SJSA1 (cell line): ENCODE data around the gene FBXL3. TPM values are rescaled to one million over a fixed set of nuclear protein-coding genes. Genes with fewer than 3 reads are reported as not detected.
A peak's percentile ranks its signal among the peaks of the same experiment; 100 is the strongest.

Experiments
- DNase-seq, 2 experiments: peaks; one replicate each; pipeline ENCODE4 v3.0.0-alpha.2; 2015 to 2020; ENCODE audit warnings: low spot score in 2 of 2, low read depth in 1 of 2
- H3K27ac ChIP-seq: fragments of 250-450 bp; sonication (Bioruptor Pico); 2 replicates; pipeline ENCODE4 v1.5.1; 2020; ENCODE audit warnings: mild to moderate bottlenecking, moderate library complexity
- H3K27me3 ChIP-seq: fragments of 250-450 bp; sonication (Bioruptor Pico); replicated peaks from 2 replicates; pipeline ENCODE4 v1.5.1; 2020; ENCODE audit warnings: mild to moderate bottlenecking, moderate library complexity
- H3K36me3 ChIP-seq: fragments of 250-450 bp; sonication (Bioruptor Pico); 2 replicates; pipeline ENCODE4 v1.5.1; 2020; ENCODE audit warnings: mild to moderate bottlenecking
- H3K4me1 ChIP-seq: fragments of 250-450 bp; sonication (Bioruptor Pico); replicated peaks from 2 replicates; pipeline ENCODE4 v1.6.1; 2021; ENCODE audit warnings: mild to moderate bottlenecking
- H3K4me3 ChIP-seq: fragments of 250-450 bp; sonication (Bioruptor Pico); 2 replicates; pipeline ENCODE4 v1.5.1; 2020; ENCODE audit warnings: mild to moderate bottlenecking
- H3K9me3 ChIP-seq: fragments of 250-450 bp; sonication (Bioruptor Pico); replicated peaks from 2 replicates; pipeline ENCODE4 v1.5.1; 2020; ENCODE audit warnings: mild to moderate bottlenecking
- total RNA-seq: library from RNA; depleted of rRNA; stranded (reverse); fragments of >200 nt; shearing (Covaris generic); gene quantifications from 2 replicates; pipeline ENCODE4 v1.2.3, GENCODE V29; 2014

FBXL3 gene
- total RNA-seq, 1 experiment from 2014 or later = 38.3 TPM

GRCh38 chr13:76991796-76992547 is 35.0 kb downstream of the FBXL3 start, which contains the start of gene CLN5:
Gene CLN5 (plus strand): TSS chr13:76992081. CDS start chr13:76992099, 18 bp downstream.
- Histone ChIP-seq H3K27ac (peak within 1 kb of the TSS; percentile 37), H3K27me3 (no peaks in the 10 kb centered on the region), H3K36me3 (peaks cover 10% of the 10 kb centered on the region; the same call in 1 of the 2 replicates), H3K4me1 (peaks cover 6% of the 10 kb centered on the region), H3K9me3 (no peaks in the 10 kb centered on the region), H3K4me3 (peak within 1 kb of the TSS; percentile 58)
- DNase-seq = peak; percentile 72 to 89

- Histone ChIP-seq H3K9me3 (no peaks in the 10 kb centered on the region), H3K4me3 (peak overlapping the region; percentile 58), H3K27me3 (no peaks in the 10 kb centered on the region), H3K27ac (no peak overlapping the region), H3K36me3 (peaks cover 4% of the 10 kb centered on the region; the same call in 1 of the 2 replicates), H3K4me1 (peaks cover 6% of the 10 kb centered on the region)
- DNase-seq = no peak
Observed at GRCh38 chr13:76991432-76991795, 35.5 kb downstream of the FBXL3 start.

GRCh38 chr13:76983676-76984075 is 43.3 kb downstream of the FBXL3 start:
- Histone ChIP-seq H3K27me3 (peaks cover 5% of the 10 kb centered on the region; the same call in 1 of the 2 replicates), H3K9me3 (no peaks in the 10 kb centered on the region), H3K4me3 (no peak overlapping the region), H3K4me1 (peaks cover 4% of the 10 kb centered on the region), H3K27ac (no peak overlapping the region), H3K36me3 (no peaks in the 10 kb centered on the region)
- no peak for DNase-seq

DNA sequence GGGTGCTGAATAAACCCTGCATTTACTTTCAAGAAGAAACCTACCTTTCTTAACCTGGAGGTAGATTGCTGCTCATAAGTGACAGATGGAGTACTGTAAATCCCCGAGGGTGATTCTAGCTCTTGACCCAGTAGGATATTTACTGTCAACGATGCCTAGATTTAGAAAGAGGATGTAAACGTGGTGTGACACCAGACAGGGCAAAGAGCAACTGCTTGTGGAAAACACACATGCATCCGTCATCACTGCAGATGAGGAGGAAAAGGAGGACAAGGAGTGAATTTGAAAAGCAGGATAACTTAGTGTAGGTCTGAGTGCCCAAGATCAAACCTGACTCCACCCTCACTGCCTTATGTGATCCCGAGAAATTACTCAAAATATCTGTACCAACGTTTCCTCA is 44.9 kb downstream of the FBXL3 start:
- no peak for DNase-seq
- H3K4me3 ChIP-seq = no peak overlapping the region
- H3K36me3 ChIP-seq = no peaks in the 10 kb centered on the region
- no peaks in the 10 kb centered on the region for H3K9me3 ChIP-seq
- H3K4me1 ChIP-seq = peaks cover 4% of the 10 kb centered on the region
- peaks cover 5% of the 10 kb centered on the region; the same call in 1 of the 2 replicates for H3K27me3 ChIP-seq
- no peak overlapping the region for H3K27ac ChIP-seq

DNA sequence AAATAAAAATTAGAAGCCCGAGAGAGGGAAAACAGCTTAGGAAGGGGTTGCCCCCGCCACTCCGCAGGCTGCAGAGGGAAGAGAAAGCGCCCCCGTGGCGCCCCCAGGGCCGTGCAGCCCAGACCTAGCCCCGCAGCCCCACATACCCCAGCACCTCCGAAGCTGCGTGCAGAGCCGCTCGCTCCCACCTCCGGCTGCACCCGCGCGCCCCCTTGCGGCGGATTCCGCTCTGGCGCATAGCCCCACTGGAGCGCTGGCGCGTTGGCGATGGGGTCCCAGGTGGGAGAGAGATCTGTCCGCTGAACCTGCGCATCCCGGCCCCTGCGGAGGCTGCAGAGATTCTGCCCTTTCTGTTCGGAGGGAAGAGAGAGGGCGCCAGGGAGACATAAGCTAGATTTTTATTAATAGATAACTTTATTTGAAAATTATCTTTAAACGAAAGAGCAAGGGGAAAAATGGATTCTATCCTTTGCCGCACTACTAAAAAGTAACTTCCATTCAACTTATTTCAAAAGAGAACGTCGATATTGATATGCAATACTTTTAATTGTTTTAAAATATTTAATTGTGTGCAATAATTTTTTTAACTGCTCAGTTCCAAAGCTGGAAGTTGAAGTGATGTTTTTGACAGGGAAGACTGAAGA is 46.8 kb downstream of the FBXL3 start:
- no peaks in the 10 kb centered on the region for H3K36me3 ChIP-seq
- peaks cover 4% of the 10 kb centered on the region for H3K4me1 ChIP-seq
- H3K27me3 ChIP-seq = peaks cover 5% of the 10 kb centered on the region; the same call in 1 of the 2 replicates
- H3K9me3 ChIP-seq = no peaks in the 10 kb centered on the region
- H3K4me3 ChIP-seq = no peak overlapping the region
- H3K27ac ChIP-seq = no peak overlapping the region
- peak; percentile 35 to 62 for DNase-seq

DNA sequence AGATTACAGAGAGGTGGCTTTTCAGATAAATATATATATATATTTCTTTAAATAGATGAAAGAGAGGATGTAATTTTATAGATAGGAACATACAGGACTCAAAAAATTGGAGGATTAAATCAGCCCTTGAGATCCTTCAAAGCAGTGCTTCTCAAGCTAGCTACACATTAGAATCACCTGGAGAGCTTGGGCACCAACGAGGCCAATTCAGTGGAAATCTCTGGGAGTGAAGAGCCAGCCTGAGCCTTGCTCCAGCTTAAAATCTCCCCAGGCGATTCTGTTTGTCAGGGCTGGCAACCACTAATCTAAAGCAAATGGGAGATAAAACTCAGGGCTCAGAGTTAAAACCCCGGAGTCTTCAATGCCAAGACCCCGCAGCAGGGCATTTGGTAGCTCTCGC is 50.0 kb downstream of the FBXL3 start:
- Histone ChIP-seq H3K27ac (no peak overlapping the region), H3K27me3 (peaks cover 5% of the 10 kb centered on the region; the same call in 1 of the 2 replicates), H3K4me1 (peaks cover 4% of the 10 kb centered on the region), H3K9me3 (no peaks in the 10 kb centered on the region), H3K36me3 (no peaks in the 10 kb centered on the region), H3K4me3 (no peak overlapping the region)
- no peak for DNase-seq

GRCh38 chr13:76976490-76976889 is 50.5 kb downstream of the FBXL3 start:
- Histone ChIP-seq H3K9me3 (no peaks in the 10 kb centered on the region), H3K27me3 (peaks cover 5% of the 10 kb centered on the region; the same call in 1 of the 2 replicates), H3K4me3 (no peak overlapping the region), H3K27ac (no peak overlapping the region), H3K36me3 (no peaks in the 10 kb centered on the region), H3K4me1 (peaks cover 4% of the 10 kb centered on the region)
- DNase-seq = no peak

- H3K36me3 ChIP-seq = no peaks in the 10 kb centered on the region
- H3K27ac ChIP-seq = no peak overlapping the region
- H3K4me1 ChIP-seq = peaks cover 4% of the 10 kb centered on the region
- H3K4me3 ChIP-seq = no peak overlapping the region
- no peaks in the 10 kb centered on the region for H3K9me3 ChIP-seq
- peaks cover 5% of the 10 kb centered on the region; the same call in 1 of the 2 replicates for H3K27me3 ChIP-seq
- DNase-seq = no peak
Observed at GRCh38 chr13:76975863-76976262, 51.1 kb downstream of the FBXL3 start.

GRCh38 chr13:76974618-76974975 is 52.4 kb downstream of the FBXL3 start:
- H3K4me3 ChIP-seq = no peak overlapping the region
- H3K36me3 ChIP-seq = no peaks in the 10 kb centered on the region
- H3K27ac ChIP-seq = no peak overlapping the region
- no peaks in the 10 kb centered on the region for H3K4me1 ChIP-seq
- DNase-seq = no peak
- no peaks in the 10 kb centered on the region for H3K9me3 ChIP-seq
- H3K27me3 ChIP-seq = no peaks in the 10 kb centered on the region

GRCh38 chr13:76973920-76974617 is 52.9 kb downstream of the FBXL3 start:
- Histone ChIP-seq H3K9me3 (no peaks in the 10 kb centered on the region), H3K36me3 (no peaks in the 10 kb centered on the region), H3K4me1 (no peaks in the 10 kb centered on the region), H3K27ac (no peak overlapping the region), H3K4me3 (no peak overlapping the region), H3K27me3 (no peaks in the 10 kb centered on the region)
- no peak for DNase-seq

DNA sequence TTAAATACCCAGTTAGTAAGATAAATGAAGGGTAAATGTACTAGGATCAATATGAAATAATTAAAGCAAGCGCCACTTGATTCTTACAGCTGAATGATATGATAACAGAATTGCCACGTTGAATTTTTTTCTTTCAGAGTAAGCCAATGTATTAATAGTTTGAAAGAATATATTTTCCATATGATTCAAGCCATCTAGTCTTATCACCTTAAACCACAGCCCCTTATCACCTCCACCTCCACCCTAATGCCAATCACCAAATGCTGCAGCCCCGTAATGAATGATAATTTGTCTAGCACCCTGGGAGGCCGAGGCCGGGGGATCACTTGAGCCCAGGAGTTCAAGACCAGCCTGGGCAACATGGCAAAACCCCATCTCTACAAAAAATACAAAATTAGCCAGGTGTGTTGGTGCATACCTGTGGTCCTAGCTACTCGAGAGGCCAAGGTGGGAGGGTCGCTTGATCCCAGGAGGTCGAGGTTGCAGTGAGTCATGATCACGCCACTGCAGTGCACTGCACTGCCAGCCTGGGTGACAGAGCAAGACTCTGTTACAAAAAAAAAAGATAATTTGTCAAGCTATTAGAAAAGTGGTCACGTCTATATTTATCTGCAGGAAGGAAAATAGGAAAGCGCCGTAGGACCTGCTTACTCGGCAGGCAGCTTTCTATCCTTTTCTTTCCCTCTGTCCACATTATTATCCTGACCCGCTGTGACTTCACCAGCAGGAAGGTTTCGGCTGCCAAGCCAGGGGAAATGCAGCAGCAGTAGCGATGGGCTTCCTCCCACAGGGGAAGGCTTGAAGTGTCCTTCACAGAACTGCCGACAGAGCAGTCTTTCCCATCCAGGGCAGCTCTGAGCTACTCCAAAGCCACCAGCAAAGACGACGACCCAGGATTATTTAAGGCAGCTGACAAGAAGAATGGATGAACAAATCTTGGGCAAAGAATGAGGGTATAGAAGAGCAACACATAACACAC is 54.8 kb downstream of the FBXL3 start:
- H3K36me3 ChIP-seq = no peaks in the 10 kb centered on the region
- H3K4me1 ChIP-seq = no peaks in the 10 kb centered on the region
- no peak for DNase-seq
- no peak overlapping the region for H3K27ac ChIP-seq
- no peaks in the 10 kb centered on the region for H3K9me3 ChIP-seq
- H3K4me3 ChIP-seq = no peak overlapping the region
- H3K27me3 ChIP-seq = no peaks in the 10 kb centered on the region

GRCh38 chr13:76971215-76971614 is 55.7 kb downstream of the FBXL3 start:
- Histone ChIP-seq H3K4me3 (no peak overlapping the region), H3K9me3 (no peaks in the 10 kb centered on the region), H3K27ac (no peak overlapping the region), H3K4me1 (no peaks in the 10 kb centered on the region), H3K27me3 (no peaks in the 10 kb centered on the region), H3K36me3 (no peaks in the 10 kb centered on the region)
- no peak for DNase-seq
